Muscle of back (tissue), 11 donors: ENCODE results near the gene MEGF6. TPM values are rescaled to one million over a fixed set of nuclear protein-coding genes. Genes with fewer than 3 reads are reported as not detected.
A peak's percentile ranks its signal among the peaks of the same experiment; 100 is the strongest.

Experiments
- DNase-seq, 3 donors: peaks; one replicate each; pipeline versions ENCODE4 v3.0.0 to v3.0.0-alpha.2; 2013
- polyA plus RNA-seq, 10 donors: library from polyadenylated mRNA; unstranded; fragments of 120-200 nt; gene quantifications; one replicate each; pipeline ENCODE4 v1.2.1, GENCODE V29; 2013; ENCODE audit not compliant: insufficient read length in 10 of 10

The MEGF6 gene
- polyA plus RNA-seq, 10 donors: 6.3 to 37.6 (median 9.5) TPM

DNA sequence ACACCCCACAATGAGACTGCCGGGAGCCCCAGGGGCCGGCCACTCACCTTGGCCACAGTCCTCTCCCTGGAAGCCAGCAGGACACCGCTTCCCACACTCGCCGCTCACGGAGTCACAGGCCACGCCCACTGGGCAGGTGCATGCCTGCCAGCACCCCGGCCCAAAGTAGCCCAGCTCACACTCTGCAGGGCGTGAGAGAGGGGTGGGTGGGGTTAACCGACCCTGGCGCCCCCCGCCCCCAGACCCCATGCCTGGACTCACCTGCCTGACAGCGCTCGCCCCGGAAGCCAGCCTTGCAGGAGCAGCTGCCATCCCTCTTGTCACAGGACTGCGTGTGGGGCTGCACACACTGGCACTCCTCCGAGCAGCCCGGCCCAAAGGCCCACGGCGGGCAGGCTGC lies 106.1 kb downstream of the MEGF6 start:
- no peak for DNase-seq

DNA sequence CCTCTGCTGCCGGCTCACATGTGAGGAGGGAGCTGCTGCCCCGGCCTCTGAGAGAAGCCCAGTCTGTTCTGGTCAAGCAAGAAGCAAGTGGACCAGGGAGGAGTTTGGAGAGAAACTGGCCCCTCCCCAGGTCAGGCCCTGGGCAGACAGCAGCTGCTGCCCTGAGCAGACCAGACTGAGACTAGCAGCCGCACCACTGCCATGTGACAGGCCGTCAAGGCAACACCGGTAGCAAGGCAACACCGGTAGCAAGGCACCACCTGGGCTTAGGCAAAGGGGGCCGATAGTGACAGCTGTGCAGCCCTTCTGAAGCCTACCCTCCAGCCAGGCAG lies 106.5 kb downstream of the MEGF6 start:
- no peak for DNase-seq

DNA sequence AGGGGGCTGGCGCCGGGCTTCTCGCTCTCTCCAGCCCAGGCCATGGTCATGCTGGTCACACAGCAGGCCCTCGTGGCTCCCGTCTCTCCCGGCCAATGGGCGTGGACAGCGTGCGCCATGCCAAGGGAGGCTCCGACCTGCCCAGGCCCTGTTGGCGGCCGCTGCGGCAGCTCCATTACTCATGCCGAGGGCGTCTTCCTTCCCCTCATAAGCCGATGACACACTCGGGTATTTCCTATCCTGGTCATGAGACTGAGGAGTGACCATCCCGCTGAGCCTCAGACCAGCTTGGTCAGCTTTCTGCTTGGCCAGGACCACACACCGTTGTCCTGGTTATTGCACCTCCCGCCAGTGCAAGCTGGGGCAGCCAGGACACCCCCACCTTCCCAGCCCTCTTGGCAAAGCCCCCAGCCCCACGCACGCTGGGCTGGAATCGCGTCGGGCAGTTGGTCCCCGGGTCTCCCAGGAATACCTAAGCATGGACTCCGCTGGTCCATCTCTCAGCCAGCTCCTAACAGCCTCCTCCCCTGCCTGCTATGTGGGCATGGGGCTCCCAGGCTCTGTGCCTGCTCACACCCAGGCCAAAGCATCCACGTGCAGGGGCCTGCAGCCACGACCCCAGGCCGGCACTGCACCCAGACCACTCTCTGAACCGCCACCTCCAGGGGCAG lies 107.0 kb downstream of the MEGF6 start:
- no peak for DNase-seq

DNA sequence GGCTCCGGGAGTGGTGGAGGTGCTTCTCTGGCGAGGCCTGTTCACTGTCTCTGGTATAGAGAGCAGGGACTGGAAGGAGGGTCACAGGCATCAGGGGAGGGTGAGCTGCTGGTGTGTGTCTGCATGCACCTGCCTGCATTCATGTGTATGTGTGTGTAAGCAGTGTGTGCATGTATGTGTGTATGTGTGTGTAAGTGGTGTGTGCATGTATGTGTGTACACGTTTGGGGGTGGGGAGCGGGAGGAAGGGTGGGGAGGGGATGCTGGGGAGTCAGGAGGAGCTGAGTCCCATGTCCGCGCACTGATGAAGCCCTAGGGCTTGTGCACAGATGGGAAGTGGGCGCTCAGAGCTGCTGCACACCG lies 107.8 kb downstream of the MEGF6 start:
- DNase-seq: no peak

DNA sequence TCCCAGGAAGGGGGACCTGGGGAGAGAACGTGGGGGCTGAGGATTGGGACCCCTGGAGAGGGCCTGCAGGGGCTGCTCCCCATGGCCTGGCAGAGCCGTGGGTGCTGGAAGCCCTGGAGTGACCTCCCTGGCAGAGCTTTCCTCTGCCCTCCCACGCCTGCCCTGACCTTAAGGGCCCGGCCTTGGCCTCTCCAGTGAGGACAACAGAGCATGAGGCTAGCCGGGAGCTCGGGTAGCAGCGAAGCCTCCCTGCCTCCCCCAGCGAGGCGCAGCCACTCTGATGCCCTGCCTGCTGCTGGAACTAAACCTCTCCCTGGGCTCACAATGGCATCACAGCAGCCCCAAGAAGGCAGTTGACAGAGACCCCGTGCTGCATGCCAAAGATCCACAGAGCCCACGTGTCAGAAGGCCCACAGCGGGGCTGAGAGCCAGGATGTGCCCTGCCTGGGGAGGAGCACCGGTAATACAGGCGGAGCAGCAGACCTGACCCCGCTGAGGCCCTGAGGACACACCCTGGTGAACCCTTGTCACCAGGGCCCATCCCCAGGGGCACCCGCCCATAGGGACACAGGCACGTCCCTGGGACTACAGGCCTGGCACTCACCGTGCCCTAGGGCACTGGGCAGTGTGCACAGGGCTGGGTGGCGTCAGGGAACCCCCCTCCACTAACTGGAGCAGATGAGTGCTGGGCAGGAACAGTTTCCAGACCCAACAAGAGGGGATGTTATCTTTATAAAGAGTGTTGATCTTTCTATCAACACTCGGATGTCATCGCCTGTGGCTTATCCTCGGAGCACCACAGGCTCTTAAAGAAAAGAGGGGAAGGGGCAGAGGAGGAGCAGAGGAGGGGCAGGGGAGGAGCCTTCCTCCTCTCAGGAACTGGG lies 108.4 kb downstream of the MEGF6 start:
- no peak for DNase-seq

DNA sequence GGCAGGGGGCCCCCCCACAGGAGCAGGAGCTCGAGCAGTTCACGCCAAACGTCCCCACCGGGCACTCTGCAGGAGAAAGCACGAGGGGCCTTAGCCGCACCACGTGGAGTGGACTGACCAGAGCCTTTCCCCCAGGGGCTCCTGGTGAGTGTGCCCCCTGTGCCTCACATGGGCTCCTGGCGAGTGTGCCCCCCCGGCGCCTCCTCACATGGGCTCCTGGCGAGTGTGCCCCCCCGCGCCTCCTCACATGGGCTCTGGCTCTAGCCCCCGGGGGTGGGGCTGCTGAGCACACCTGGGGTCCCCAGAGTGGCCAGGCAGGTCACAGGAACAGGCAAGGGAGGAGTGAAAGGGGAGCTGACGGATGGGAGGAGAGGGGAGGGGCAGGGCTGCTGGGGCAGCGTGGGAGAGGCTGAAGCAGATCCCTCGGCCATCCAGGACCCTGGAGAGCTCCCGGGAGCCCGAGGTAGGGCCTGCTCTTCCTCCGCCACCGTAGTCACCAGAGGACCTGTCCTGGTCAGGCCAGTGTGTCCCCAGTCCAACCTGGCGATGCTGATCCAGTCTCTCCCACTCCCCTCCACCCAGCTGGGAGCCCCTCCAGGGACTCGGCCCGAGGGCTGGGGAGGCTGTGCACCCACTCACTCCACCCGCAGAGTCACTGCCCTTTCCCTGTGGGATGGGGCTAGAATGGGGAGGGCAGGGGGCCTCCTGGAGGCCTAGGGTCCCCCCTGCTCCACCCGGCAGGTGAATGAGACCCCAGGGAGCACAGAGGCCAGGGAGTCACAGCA lies 109.3 kb downstream of the MEGF6 start:
- peak; percentile 22 to 70 (median 50) for DNase-seq

DNA sequence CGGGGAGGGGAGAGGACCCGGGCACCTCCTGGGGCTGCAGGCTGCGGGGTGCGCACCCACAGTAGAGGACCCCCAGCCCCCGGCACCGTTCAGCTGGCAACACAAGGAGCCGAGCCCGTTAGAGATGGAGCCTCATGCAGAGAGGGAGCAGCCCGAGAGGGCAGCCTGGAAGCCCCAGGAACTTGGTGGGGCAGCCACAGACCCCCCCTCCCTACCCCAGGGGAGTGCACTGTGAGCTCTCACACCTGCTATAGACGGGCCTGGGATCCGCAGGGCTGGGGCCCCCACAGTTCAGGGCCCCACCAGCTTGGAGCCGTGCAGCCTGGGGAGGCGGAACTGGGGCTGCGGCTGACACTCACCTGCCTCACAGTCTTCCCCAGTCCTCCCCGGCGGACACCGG lies 109.9 kb downstream of the MEGF6 start:
- DNase-seq: no peak

DNA sequence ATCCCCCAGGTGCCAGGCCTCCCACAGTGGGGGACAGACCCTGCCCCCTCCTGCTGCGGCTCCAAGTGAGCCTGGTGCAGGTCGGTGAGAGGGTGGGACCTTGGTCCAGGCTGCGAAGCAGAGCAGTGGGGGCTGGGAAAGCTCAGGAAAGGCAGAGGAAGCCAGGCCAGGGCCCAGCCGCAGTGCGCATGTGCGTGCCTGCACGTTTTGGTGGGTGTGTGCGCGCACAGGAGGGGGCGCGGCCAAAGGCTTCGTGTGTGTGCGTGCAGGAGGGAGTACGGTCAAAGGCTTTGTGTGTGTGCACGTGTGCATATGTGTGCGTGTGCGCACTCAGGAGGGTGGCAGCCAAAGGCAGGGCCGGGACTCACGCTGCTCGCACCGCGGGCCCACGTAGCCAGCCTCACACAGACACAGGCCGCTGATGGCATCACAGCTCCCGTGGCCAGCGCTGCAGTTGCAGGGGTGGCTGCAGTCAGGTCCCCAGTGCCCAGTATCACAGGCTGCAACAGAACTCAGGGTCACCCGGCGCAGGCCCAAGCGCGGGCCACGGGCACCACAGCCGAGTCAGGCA lies 111.0 kb downstream of the MEGF6 start:
- no peak for DNase-seq

DNA sequence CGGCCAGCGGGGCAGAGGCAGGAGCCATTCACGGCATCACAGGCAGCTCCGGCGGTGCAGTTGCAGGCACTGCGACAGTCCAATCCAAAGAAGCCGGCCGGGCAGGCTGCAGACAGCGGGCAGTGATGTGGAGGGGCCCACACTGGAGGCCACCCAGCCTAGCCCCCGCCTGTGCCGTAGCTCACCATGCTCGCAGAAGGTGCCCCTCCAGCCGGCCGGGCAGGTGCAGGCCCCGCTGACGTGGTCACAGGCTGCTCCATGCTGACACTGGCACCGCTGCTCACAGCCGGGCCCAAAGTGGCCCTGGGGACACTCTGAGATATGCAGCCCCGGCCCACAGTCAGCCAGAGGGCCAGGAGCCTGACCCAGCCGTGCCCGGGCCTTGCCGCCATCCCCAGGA lies 111.7 kb downstream of the MEGF6 start:
- no peak for DNase-seq

DNA sequence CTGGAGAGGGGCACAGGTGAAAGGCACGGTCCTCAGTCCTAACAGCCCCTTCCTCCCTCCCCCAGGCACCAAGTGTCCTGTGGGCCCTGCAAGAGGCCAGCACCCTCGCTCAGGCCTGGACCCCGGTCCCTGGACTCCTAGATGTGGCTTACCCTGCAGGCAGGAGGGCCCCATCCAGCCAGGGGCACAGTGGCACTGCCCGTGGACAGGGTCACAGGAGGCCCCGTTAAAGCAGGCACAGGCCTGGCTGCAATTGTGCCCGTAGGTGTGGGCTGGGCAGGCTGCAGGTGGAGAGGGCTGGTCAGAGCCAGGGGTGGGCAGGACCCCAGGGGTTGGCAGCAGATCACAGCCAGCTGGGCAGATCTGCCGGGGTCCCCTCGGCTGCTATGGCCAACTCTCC lies 112.3 kb downstream of the MEGF6 start:
- DNase-seq: no peak

DNA sequence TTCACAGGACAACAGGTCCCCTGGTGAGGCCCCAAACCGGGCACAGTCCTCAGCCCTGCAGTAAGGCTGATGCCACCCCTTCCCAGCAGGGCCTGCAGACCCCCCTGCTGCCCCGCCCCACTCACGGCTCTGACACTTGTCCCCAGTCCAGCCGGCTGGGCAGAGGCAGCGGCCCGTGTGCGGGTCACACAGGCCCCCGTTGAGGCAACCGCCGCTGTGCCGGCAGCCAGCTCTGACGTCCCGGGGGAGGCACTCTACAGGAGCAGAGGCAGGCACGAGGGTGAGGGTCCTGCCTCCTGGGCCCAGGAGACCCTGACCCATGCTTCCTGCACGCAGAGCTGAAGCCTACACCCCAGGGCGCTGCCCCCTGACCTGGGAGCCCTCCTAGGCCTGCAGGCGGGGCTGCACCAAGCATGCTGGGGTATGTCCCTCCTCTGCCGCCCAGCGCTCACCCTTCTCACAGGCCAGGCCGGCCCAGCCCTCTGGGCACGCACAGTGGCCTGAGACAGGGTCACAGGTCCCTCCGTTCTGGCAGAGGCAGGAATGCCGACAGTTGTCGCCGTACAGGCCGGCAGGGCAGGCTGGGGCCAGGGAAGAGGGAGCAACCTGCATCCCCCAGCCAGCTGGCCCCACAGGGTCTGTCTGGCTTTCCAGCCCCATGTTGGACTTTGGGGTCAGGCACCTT lies 112.9 kb downstream of the MEGF6 start:
- DNase-seq: no peak

DNA sequence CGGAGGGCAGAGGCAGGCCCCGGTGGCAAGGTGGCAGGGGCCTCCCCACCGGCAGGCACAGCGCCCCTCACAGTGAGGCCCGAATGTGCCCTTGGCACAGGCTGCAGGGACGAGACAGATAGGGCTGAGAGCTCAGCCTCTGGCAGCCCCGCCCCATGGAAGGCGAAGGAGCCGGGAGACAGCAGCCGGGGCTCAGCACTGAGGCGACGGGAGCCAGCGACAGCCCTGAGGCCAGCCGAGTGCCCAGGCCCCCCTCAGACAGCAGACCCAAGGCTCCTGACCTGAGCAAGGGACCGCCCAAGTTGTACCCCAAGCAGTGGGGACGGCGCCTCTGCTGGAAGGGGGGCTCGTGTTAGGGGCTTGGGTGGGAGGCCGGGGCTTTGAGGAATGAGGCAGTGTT lies 113.8 kb downstream of the MEGF6 start:
- DNase-seq: no peak

DNA sequence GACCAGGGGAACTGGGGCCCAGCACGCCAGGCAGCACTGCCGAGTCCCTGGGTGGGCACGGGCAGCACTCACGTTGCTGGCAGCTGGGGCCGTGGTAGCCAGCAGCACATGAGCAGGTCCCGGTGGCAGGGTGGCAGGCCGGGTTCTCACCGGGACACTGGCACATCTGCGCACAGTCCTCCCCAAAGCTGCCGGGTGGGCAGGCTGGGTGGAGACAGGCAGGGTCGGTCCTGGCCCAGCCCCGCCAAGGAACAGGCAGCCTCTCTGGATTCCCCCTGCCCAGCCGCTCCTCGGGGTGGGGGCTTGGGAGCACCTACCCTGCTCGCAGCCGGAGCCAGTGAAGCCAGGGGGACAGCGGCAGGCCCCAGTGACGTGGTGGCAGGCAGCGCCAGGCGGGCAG lies 114.4 kb downstream of the MEGF6 start:
- no peak for DNase-seq

DNA sequence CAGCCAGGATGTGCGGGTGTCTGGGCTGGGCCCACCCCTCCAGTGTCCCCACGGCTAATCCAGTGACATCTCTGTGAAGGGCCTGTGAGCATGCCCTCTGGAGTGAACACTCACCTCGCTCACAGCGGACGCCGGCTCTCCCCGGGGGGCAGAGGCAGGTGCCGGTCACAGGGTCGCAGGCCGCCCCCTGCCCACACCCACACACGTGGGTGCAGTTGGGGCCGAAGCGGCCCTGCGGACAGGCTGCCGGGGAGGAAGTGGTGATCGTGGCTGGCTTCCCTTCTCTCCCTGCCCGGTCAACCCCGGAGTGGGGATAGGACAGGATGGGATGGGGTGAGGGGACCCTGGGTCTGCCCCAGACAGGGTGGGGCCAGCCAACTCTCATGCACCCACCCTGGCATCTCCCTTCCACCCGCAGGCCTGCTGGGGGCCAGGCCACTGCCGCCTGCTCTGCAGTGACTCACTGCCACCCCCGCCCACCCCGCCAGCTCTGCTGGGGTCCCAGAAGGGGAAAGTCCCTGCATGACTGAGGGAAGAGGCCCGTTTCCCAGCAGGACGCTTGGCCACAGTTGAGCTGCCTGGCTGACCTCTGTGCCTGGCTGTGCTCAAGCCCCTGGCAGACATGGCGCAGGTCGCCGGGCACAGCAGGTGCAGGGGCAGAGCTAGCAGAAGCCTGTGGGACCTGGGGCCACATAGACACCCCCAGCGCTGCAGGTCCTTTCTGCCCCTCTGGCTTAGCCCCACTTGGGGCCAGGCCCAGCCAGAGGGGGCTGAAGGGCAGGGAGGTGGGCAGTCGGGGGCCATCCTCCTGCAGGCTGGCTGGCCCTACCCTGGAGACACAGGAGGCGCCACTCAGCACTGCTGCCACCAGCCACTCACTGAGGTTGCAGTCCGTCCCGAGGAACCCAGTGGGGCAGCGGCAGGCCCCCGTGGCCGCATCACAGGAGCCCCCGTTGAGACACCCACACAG lies 115.2 kb downstream of the MEGF6 start:
- no peak for DNase-seq

DNA sequence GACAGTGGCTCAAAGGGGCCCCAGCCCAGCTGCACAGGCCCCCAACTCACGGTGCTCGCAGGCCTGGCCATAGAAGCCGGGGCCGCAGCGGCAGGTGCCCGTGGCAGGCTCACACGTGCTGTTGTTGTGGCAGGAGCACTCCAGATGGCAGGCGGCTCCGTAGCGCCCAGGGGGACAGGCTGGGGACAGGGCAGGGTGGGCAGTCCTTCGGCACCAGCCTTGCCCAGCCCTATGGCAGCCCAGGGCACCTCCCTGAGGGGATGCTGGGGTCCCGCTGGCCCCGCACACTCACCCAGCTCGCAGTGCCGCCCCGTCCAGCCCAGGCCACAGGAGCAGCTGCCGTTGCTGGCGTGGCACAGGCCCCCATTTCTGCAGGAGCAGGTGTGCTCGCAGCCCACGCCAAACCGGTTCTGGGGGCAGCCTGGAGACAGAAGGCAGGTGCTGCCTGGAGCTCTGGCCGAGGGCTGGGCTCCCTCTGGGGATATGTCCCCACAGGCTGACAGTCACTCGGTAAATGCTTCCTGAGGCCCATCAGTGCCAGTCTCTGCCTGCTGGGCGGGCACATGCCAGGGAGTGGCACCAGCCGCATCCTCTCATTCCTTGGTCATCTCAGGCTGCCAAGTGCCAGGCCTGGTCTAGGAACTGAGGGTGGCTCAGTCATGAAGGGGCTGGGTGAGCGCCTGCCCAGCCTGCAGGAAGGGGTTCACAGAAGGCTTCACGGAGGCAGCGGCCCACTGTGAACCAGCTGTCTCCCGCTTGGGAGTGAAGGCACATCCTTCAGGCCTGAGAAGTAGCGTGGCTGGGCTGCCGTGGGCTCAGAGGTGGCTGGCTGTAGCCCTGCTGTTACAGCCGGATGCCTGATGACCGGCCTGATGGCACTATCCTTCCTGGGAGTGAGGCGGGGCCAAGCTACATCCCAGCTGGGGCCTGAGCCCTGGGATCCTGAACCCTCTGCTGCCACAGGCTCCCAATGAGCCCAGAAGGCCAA lies 116.7 kb downstream of the MEGF6 start:
- DNase-seq: no peak

DNA sequence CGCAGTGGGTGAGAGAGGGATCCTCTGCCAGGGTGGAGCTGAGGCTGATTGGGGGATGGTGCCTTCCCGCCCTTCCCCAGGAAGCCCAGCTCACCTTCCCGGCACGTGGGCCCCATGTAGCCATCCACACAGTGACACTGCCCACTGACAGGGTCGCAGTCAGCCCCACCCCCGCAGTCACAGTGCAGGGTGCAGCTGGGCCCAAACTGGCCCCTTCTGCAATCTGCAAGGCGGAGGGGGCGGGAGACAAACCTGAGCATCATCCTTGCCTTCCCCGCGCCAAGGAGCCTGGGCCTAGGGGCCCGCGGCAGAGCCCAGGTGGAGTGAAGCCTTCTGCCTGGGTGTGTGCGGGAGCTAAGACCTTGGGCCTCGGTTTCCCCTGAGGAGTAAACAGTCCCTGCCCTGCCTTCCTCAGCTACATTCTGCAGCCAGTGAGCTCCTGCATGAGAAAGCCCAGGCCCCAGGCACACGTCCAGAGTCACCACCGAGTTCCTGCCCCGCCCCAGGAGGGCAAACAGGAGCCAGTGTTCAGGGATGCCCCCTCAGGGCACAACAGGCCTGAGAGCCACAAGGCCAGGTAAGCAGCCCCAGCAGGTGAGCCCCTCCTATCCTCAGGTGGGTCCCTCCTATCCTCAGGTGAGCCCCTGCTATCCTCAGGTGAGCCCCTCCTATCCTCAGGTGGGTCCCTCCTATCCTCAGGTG lies 118.6 kb downstream of the MEGF6 start:
- DNase-seq: no peak

DNA sequence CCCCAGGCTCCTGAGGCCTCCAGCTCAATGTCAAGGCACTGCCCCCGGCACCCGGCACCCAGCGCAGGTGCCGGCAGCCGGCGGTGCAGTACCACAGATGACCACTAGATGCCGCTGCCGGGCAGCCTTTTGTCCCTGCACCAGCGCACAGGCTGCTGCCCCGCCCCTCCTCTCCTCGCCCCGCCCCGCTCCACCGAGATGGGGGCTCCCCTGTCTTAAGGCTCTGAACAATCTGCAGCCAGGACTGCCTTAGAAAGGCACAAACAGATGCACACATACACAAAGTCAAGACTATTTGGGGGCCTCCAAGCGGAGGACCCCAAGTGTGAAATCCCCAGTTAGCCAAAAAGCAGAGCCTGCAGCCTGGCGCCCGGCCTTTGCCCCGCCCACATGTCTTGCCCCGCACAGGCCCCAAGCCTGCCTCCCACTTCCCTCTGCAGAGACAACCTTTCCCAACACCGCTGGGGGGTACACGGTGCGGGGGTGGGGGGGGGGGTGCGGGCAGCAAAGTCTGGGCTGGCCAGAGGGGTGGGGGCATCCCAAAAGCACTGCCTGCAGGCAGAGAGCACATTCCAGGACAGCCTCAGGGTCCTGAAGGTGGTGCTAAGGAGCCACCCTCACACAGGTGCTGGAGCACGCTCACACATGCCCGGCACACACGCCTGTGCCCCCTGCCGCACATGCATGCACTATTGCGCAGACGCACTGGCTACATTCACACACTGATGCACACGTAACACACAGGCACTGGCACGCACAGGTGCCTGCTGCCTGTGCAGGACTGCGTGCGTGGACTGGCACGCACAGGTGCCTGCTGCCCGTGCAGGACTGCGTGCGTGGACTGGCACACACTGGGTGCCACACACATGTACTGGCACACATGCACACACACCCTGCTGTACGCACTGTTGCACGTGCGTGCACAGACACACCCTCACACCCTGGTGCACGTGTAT lies 119.7 kb downstream of the MEGF6 start:
- DNase-seq: peak; percentile 39 to 83 (median 61)
